Osteoblast (primary cell): ENCODE results near the gene ASXL3. TPM values are rescaled to one million over a fixed set of nuclear protein-coding genes. Genes with fewer than 3 reads are reported as not detected.

Experiments used
- DNase-seq: peaks from one replicate; pipeline ENCODE4 v3.0.0; 2011; ENCODE audit warnings: low spot score, mixed read lengths; ENCODE audit not compliant: insufficient read length; ENCODE audit errors: missing footprints
- H2AFZ ChIP-seq: 2 replicates; pipeline ENCODE4 v1.6.0; 2011; ENCODE audit warnings: mild to moderate bottlenecking, low read length
- H3K27ac ChIP-seq: 2 replicates; pipeline ENCODE4 v1.5.1; 2011; ENCODE audit warnings: mild to moderate bottlenecking, low read depth, low read length, moderate library complexity
- H3K27me3 ChIP-seq: 2 replicates; pipeline ENCODE4 v1.6.0; 2012; ENCODE audit warnings: mild to moderate bottlenecking, control low read depth, inconsistent platforms, low read length, moderate library complexity; ENCODE audit not compliant: insufficient read depth
- H3K36me3 ChIP-seq: 2 replicates; pipeline ENCODE4 v1.5.1; 2011; ENCODE audit warnings: mild to moderate bottlenecking, low read length, control low read depth, moderate library complexity; ENCODE audit not compliant: insufficient read depth
- H3K4me1 ChIP-seq: 2 replicates; pipeline ENCODE4 v1.5.1; 2011; ENCODE audit warnings: mild to moderate bottlenecking, low read length, control low read depth, moderate library complexity; ENCODE audit not compliant: insufficient read depth
- H3K4me2 ChIP-seq: 2 replicates; pipeline ENCODE4 v1.6.0; 2011; ENCODE audit warnings: mild to moderate bottlenecking, low read length; ENCODE audit not compliant: insufficient read depth
- H3K4me3 ChIP-seq: fragments of 200-600 bp; sonication (generic); 3 replicates; pipeline ENCODE4 v1.5.1; 2012; ENCODE audit warnings: mild to moderate bottlenecking, low read length, inconsistent platforms; ENCODE audit not compliant: insufficient read depth
- H3K79me2 ChIP-seq: 2 replicates; pipeline ENCODE4 v1.6.0; 2012; ENCODE audit warnings: mild to moderate bottlenecking, low read length, control low read depth, inconsistent platforms; ENCODE audit not compliant: insufficient read depth
- H3K9me3 ChIP-seq: 2 replicates; pipeline ENCODE4 v1.5.1; 2011; ENCODE audit warnings: low read depth, low read length, control low read depth
- H4K20me1 ChIP-seq: 2 replicates; pipeline ENCODE4 v1.6.0; 2012; ENCODE audit warnings: mild to moderate bottlenecking, low read length, control low read depth; ENCODE audit not compliant: insufficient read depth
- total RNA-seq: library from RNA; depleted of rRNA; stranded (reverse); fragments of >200 nt; gene quantifications from 2 replicates; pipeline ENCODE4 v1.2.3, GENCODE V29; 2012
- TF ChIP-seq, protein P1 (sequence below): IDR thresholded peaks from 2 replicates; pipeline ENCODE4 v1.5.1; 2011; ENCODE audit warnings: mild to moderate bottlenecking, low read depth, low read length, moderate library complexity; ENCODE audit errors: extremely low read depth

The ASXL3 gene
- total RNA-seq, 1 donor, result not detected

DNA sequence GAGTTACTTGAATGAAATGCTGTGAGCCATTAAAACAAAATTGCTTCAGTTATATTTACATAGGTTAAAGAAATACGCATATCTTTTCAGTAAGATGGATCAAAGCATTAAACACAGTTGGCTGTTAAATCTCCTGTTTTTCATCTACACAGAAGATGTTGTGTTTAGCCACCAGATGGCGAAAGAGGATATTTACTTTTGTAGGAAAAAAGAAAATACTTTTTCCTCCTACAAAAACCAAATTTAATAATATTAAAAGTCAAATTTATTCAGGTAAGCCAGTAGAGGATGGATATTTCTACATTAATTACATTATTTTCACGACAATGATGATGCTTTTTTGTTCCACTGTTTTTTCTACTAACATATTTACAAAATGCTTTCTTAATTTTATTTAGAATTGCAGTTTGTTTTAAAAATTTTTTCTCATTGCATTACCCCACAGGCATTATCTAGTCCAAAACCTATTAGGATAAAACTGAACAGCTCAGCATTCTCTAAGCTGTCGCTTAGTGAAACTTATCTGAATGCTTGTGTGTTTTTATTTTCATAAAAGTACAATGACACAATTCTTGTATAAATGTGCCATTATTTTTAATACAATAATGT lies 173.7 kb downstream of the ASXL3 start:
- no peaks in the 10 kb centered on the region for H3K79me2 ChIP-seq
- no peaks in the 10 kb centered on the region for H4K20me1 ChIP-seq
- H3K4me1 ChIP-seq, result peaks cover 12% of the 10 kb centered on the region
- no peaks in the 10 kb centered on the region for H3K27me3 ChIP-seq
- H3K9me3 ChIP-seq, result no peaks in the 10 kb centered on the region
- no peak overlapping the region for H3K4me2 ChIP-seq
- no peaks in the 10 kb centered on the region for H3K36me3 ChIP-seq
- H3K4me3 ChIP-seq, result no peak overlapping the region
- no peak overlapping the region for H3K27ac ChIP-seq
- TF ChIP-seq, protein P1, sequence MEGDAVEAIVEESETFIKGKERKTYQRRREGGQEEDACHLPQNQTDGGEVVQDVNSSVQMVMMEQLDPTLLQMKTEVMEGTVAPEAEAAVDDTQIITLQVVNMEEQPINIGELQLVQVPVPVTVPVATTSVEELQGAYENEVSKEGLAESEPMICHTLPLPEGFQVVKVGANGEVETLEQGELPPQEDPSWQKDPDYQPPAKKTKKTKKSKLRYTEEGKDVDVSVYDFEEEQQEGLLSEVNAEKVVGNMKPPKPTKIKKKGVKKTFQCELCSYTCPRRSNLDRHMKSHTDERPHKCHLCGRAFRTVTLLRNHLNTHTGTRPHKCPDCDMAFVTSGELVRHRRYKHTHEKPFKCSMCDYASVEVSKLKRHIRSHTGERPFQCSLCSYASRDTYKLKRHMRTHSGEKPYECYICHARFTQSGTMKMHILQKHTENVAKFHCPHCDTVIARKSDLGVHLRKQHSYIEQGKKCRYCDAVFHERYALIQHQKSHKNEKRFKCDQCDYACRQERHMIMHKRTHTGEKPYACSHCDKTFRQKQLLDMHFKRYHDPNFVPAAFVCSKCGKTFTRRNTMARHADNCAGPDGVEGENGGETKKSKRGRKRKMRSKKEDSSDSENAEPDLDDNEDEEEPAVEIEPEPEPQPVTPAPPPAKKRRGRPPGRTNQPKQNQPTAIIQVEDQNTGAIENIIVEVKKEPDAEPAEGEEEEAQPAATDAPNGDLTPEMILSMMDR, result peak; percentile 53
- no peak for DNase-seq
- no peak overlapping the region for H2AFZ ChIP-seq

DNA sequence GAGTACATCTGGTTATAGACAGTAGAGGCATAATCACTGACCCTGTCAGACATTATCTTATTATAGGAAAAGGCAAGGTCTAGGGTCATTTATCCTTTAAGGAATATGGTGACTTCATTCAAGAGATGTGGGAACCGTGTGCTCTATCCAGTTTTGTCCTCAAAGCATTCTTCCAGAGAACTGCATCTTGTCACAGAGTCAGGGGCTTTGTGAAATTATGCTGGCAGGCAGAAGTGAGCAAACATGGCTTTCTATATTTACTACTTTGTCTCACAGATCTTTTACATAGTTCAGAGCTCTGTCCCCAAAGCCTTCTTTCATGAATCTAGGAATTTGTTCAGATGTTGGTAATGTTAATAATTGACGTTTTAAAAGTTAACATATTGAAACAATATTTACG lies 177.4 kb downstream of the ASXL3 start:
- Histone ChIP-seq H4K20me1 (no peaks in the 10 kb centered on the region), H3K79me2 (no peaks in the 10 kb centered on the region), H3K4me3 (no peak overlapping the region), H3K9me3 (no peaks in the 10 kb centered on the region), H2AFZ (no peak overlapping the region), H3K27ac (no peak overlapping the region), H3K36me3 (no peaks in the 10 kb centered on the region), H3K27me3 (no peaks in the 10 kb centered on the region), H3K4me1 (peaks cover 14% of the 10 kb centered on the region), H3K4me2 (no peak overlapping the region)
- TF ChIP-seq, protein P1, result no peak
- DNase-seq, result no peak

DNA sequence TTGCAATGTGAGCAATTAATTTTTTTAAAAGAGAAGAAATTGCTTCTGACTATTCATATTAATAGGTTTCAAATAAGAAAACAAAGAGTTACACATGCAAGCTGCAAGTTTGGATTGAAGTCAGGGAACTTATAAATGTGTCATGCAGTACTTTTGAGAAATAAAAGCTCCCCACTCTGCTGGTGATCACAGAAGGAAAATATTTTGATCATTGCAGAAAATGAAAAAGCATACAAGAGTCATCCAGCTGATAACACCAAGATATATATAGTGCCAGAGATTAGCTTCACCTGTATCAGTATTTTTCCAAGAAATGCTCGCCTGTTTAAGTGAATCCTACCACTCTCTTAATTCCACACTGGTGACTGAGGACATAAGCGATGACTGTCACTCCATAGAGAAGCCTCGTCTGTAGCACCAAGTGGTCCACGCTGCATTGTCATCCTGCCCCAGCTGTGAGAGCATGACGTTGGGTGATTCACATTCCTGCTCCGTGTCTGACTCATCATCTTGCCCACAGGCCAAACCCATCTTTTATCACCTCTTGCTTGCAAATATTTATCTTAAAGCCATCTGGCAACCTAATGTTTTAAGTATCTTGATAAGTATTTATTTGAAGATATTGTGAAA lies 178.0 kb downstream of the ASXL3 start:
- H3K36me3 ChIP-seq, result no peaks in the 10 kb centered on the region
- no peak overlapping the region for H3K4me3 ChIP-seq
- no peaks in the 10 kb centered on the region for H3K79me2 ChIP-seq
- no peaks in the 10 kb centered on the region for H3K9me3 ChIP-seq
- no peaks in the 10 kb centered on the region for H4K20me1 ChIP-seq
- H2AFZ ChIP-seq, result peak overlapping the region; percentile 25
- H3K27ac ChIP-seq, result peak overlapping the region; percentile 40
- TF ChIP-seq, protein P1, result no peak
- no peaks in the 10 kb centered on the region for H3K27me3 ChIP-seq
- peak overlapping the region; percentile 54 for H3K4me2 ChIP-seq
- peak; percentile 38 for DNase-seq
- peaks cover 14% of the 10 kb centered on the region for H3K4me1 ChIP-seq

DNA sequence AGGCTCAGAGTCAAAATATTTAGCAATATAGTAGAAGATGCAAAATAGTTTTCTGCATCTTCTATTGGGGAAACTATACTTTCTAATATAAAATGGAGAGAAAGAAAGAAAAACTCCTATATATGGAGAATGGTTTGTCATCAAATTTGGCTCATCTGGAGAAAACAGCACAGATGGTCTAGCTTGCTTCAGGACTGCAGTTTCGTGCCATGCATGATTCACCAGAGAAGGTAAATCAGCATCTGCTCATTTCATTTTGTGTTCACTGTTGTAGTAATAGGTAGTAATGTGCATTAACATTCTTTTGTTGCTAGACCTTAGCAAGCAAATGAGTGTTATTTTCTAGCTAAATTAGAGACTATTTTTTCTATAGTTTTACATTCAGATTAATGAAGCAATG lies 179.0 kb downstream of the ASXL3 start:
- H2AFZ ChIP-seq, result no peak overlapping the region
- no peaks in the 10 kb centered on the region for H3K9me3 ChIP-seq
- TF ChIP-seq, protein P1, result no peak
- H3K27ac ChIP-seq, result no peak overlapping the region
- no peaks in the 10 kb centered on the region for H3K79me2 ChIP-seq
- H3K4me1 ChIP-seq, result peaks cover 14% of the 10 kb centered on the region
- H4K20me1 ChIP-seq, result no peaks in the 10 kb centered on the region
- no peaks in the 10 kb centered on the region for H3K27me3 ChIP-seq
- no peak overlapping the region for H3K4me2 ChIP-seq
- no peaks in the 10 kb centered on the region for H3K36me3 ChIP-seq
- H3K4me3 ChIP-seq, result no peak overlapping the region
- DNase-seq, result no peak
